ENCODE measurements around the gene HTR4. TPM values are rescaled to one million over a fixed set of nuclear protein-coding genes. Genes with fewer than 3 reads are reported as not detected.
"Not testable (repeated sequence)": the region's sequence is repeated elsewhere in the genome, so short reads cannot be mapped to it uniquely, and the experiment has no call there.

HTR4 gene
- total RNA-seq, 1 experiment from 2014 or later: not detected

- H3K9me3 ChIP-seq (replicated peaks): 0 out of 2 replicates have a peak, but pooled peaks cover 4% of the 10 kb centered on the region
- H3K27me3 ChIP-seq (replicated peaks): peaks cover 7% of the 10 kb centered on the region; the same call in 1 of the 2 replicates
- no peak overlapping the region for H3K27ac ChIP-seq
- DNase-seq (ENCODE audit: low read depth in 1 of 2, low spot score in 2 of 2): no peak
- H3K4me1 ChIP-seq (replicated peaks): no peaks in the 10 kb centered on the region
- no peaks in the 10 kb centered on the region for H3K36me3 ChIP-seq
- H3K4me3 ChIP-seq: no peak overlapping the region
These were observed 169.7 kb downstream of the HTR4 start for GRCh38 chr5:148484651-148485050.

GRCh38 chr5:148483750-148484149, 170.6 kb downstream of the HTR4 start:
- Histone ChIP-seq H3K27ac (no peak overlapping the region), H3K36me3 (no peaks in the 10 kb centered on the region), H3K27me3 (replicated peaks) (peaks cover 7% of the 10 kb centered on the region; the same call in 1 of the 2 replicates), H3K4me3 (no peak overlapping the region), H3K9me3 (replicated peaks) (0 out of 2 replicates have a peak, but pooled peaks cover 4% of the 10 kb centered on the region), H3K4me1 (replicated peaks) (no peaks in the 10 kb centered on the region)
- DNase-seq (ENCODE audit: low read depth in 1 of 2, low spot score in 2 of 2): no peak

GRCh38 chr5:148482697-148483462, 171.4 kb downstream of the HTR4 start:
- Histone ChIP-seq H3K36me3 (no peaks in the 10 kb centered on the region), H3K27ac (no peak overlapping the region), H3K4me3 (no peak overlapping the region), H3K9me3 (replicated peaks) (0 out of 2 replicates have a peak, but pooled peaks cover 4% of the 10 kb centered on the region), H3K27me3 (replicated peaks) (peaks cover 9% of the 10 kb centered on the region), H3K4me1 (replicated peaks) (no peaks in the 10 kb centered on the region)
- peak; percentile 36 to 55 for DNase-seq (ENCODE audit: low read depth in 1 of 2, low spot score in 2 of 2)

- H3K9me3 ChIP-seq (replicated peaks): 0 out of 2 replicates have a peak, but pooled peaks cover 4% of the 10 kb centered on the region
- no peak overlapping the region for H3K27ac ChIP-seq
- H3K36me3 ChIP-seq: no peaks in the 10 kb centered on the region
- no peaks in the 10 kb centered on the region for H3K4me1 ChIP-seq (replicated peaks)
- DNase-seq (ENCODE audit: low read depth in 1 of 2, low spot score in 2 of 2): no peak
- H3K27me3 ChIP-seq (replicated peaks): peaks cover 14% of the 10 kb centered on the region
- H3K4me3 ChIP-seq: no peak overlapping the region
These were observed 172.1 kb downstream of the HTR4 start for GRCh38 chr5:148482196-148482595.

- no peak overlapping the region for H3K27ac ChIP-seq
- no peaks in the 10 kb centered on the region for H3K4me1 ChIP-seq (replicated peaks)
- no peak for DNase-seq (ENCODE audit: low read depth in 1 of 2, low spot score in 2 of 2)
- peaks cover 23% of the 10 kb centered on the region for H3K27me3 ChIP-seq (replicated peaks)
- no peaks in the 10 kb centered on the region for H3K36me3 ChIP-seq
- H3K4me3 ChIP-seq: no peak overlapping the region
- H3K9me3 ChIP-seq (replicated peaks): no peaks in the 10 kb centered on the region
These were observed 176.9 kb downstream of the HTR4 start for GRCh38 chr5:148477429-148477828.

- Histone ChIP-seq H3K4me1 (replicated peaks) (no peaks in the 10 kb centered on the region), H3K4me3 (no peak overlapping the region), H3K9me3 (replicated peaks) (no peaks in the 10 kb centered on the region), H3K27ac (no peak overlapping the region), H3K36me3 (no peaks in the 10 kb centered on the region), H3K27me3 (replicated peaks) (peaks cover 23% of the 10 kb centered on the region)
- no peak for DNase-seq (ENCODE audit: low read depth in 1 of 2, low spot score in 2 of 2)
These were observed 178.0 kb downstream of the HTR4 start for GRCh38 chr5:148476302-148476701.

- DNase-seq (ENCODE audit: low read depth in 1 of 2, low spot score in 2 of 2): no peak
- Histone ChIP-seq H3K9me3 (replicated peaks) (no peaks in the 10 kb centered on the region), H3K27me3 (replicated peaks) (peaks cover 23% of the 10 kb centered on the region), H3K4me3 (no peak overlapping the region), H3K27ac (no peak overlapping the region), H3K36me3 (no peaks in the 10 kb centered on the region), H3K4me1 (replicated peaks) (no peaks in the 10 kb centered on the region)
These were observed 180.3 kb downstream of the HTR4 start for GRCh38 chr5:148474025-148474511.

GRCh38 chr5:148471379-148471778, 182.9 kb downstream of the HTR4 start:
- no peak overlapping the region for H3K27ac ChIP-seq
- 0 out of 2 replicates have a peak, but pooled peaks cover 7% of the 10 kb centered on the region for H3K27me3 ChIP-seq (replicated peaks)
- no peak for DNase-seq (ENCODE audit: low read depth in 1 of 2, low spot score in 2 of 2)
- no peak overlapping the region for H3K4me3 ChIP-seq
- no peaks in the 10 kb centered on the region for H3K36me3 ChIP-seq
- H3K4me1 ChIP-seq (replicated peaks): no peaks in the 10 kb centered on the region
- no peaks in the 10 kb centered on the region for H3K9me3 ChIP-seq (replicated peaks)

GRCh38 chr5:148469501-148469935, 184.8 kb downstream of the HTR4 start:
- no peak for DNase-seq (ENCODE audit: low read depth in 1 of 2, low spot score in 2 of 2)
- 0 out of 2 replicates have a peak, but pooled peaks cover 6% of the 10 kb centered on the region for H3K27me3 ChIP-seq (replicated peaks)
- H3K9me3 ChIP-seq (replicated peaks): no peaks in the 10 kb centered on the region
- H3K36me3 ChIP-seq: no peaks in the 10 kb centered on the region
- H3K4me3 ChIP-seq: no peak overlapping the region
- H3K4me1 ChIP-seq (replicated peaks): no peaks in the 10 kb centered on the region
- no peak overlapping the region for H3K27ac ChIP-seq

- not testable (repeated sequence) for H3K27me3 ChIP-seq (replicated peaks); H3K4me3 ChIP-seq; DNase-seq (ENCODE audit: low read depth in 1 of 2, low spot score in 2 of 2); H3K27ac ChIP-seq; H3K4me1 ChIP-seq (replicated peaks); H3K36me3 ChIP-seq; H3K9me3 ChIP-seq (replicated peaks)
These were observed 185.6 kb downstream of the HTR4 start for GRCh38 chr5:148468746-148469145.

GRCh38 chr5:148467958-148468357, 186.4 kb downstream of the HTR4 start:
- H3K4me1 ChIP-seq (replicated peaks): no peaks in the 10 kb centered on the region
- H3K27me3 ChIP-seq (replicated peaks): 0 out of 2 replicates have a peak, but pooled peaks cover 10% of the 10 kb centered on the region
- no peaks in the 10 kb centered on the region for H3K9me3 ChIP-seq (replicated peaks)
- H3K4me3 ChIP-seq: no peak overlapping the region
- no peak overlapping the region for H3K27ac ChIP-seq
- H3K36me3 ChIP-seq: no peaks in the 10 kb centered on the region
- DNase-seq (ENCODE audit: low read depth in 1 of 2, low spot score in 2 of 2): no peak

- no peaks in the 10 kb centered on the region for H3K9me3 ChIP-seq (replicated peaks)
- no peak for DNase-seq (ENCODE audit: low read depth in 1 of 2, low spot score in 2 of 2)
- no peaks in the 10 kb centered on the region for H3K4me1 ChIP-seq (replicated peaks)
- no peaks in the 10 kb centered on the region for H3K36me3 ChIP-seq
- peaks cover 10% of the 10 kb centered on the region; the same call in 1 of the 2 replicates for H3K27me3 ChIP-seq (replicated peaks)
- no peak overlapping the region for H3K4me3 ChIP-seq
- no peak overlapping the region for H3K27ac ChIP-seq
These were observed 188.1 kb downstream of the HTR4 start for GRCh38 chr5:148466236-148466580.

- no peaks in the 10 kb centered on the region for H3K36me3 ChIP-seq
- H3K27ac ChIP-seq: no peak overlapping the region
- H3K27me3 ChIP-seq (replicated peaks): peaks cover 10% of the 10 kb centered on the region; the same call in 1 of the 2 replicates
- no peak overlapping the region for H3K4me3 ChIP-seq
- no peaks in the 10 kb centered on the region for H3K4me1 ChIP-seq (replicated peaks)
- no peak for DNase-seq (ENCODE audit: low read depth in 1 of 2, low spot score in 2 of 2)
- no peaks in the 10 kb centered on the region for H3K9me3 ChIP-seq (replicated peaks)
These were observed 188.7 kb downstream of the HTR4 start for GRCh38 chr5:148465381-148466235.

GRCh38 chr5:148459669-148460068, 194.7 kb downstream of the HTR4 start:
- no peaks in the 10 kb centered on the region for H3K36me3 ChIP-seq
- H3K4me3 ChIP-seq: no peak overlapping the region
- peaks cover 3% of the 10 kb centered on the region; the same call in 1 of the 2 replicates for H3K27me3 ChIP-seq (replicated peaks)
- H3K4me1 ChIP-seq (replicated peaks): no peaks in the 10 kb centered on the region
- DNase-seq (ENCODE audit: low read depth in 1 of 2, low spot score in 2 of 2): no peak
- no peak overlapping the region for H3K27ac ChIP-seq
- H3K9me3 ChIP-seq (replicated peaks): no peaks in the 10 kb centered on the region
